ENCODE results near the gene HTATIP2. TPM values are rescaled to one million over a fixed set of nuclear protein-coding genes. Genes with fewer than 3 reads are reported as not detected.
A peak's percentile ranks its signal among the peaks of the same experiment; 100 is the strongest.
"Not testable (repeated sequence)": the region's sequence is repeated elsewhere in the genome, so short reads cannot be mapped to it uniquely, and the experiment has no call there.

Gene HTATIP2
- polyA plus RNA-seq, 2 of the 4 experiments (the other 2 are of a cell fraction) = 234 to 308 TPM

- no peak for TF ChIP-seq ELK1 (IDR thresholded peaks at IDR 0.05; ENCODE audit: low read depth, low read length)
Measured at GRCh38 chr11:20362481-20362880, 1.0 kb upstream of the HTATIP2 start (continued).

GRCh38 chr11:20363149-20363499, 390 bp upstream of the HTATIP2 start:
- peak overlapping the region; percentile 92 to 100 for H3K27ac ChIP-seq
- CTCF ChIA-PET = interaction anchor here (0.6 to 2.1 kb wide), 5 partner anchors 9 to 241 kb away, joined by 3 to 13 read pairs (median 4); no protein-coding TSS in a partner anchor
- no peak for DNase-seq (ENCODE audit: low read depth in 1 of 2, low spot score in 1 of 2)
- H3K4me1 ChIP-seq = peaks cover 40% of the 10 kb centered on the region
- WGBS (ENCODE audit: missing lambda C conversion rate) = 85% methylated on average over 2 of the region's 2 CpGs
- POLR2A ChIA-PET = interaction anchor here (1.7 kb wide), 1 partner anchor 444 kb away, joined by 4 read pairs; no protein-coding TSS in a partner anchor
- no peaks in the 10 kb centered on the region for H3K9me3 ChIP-seq
- FAIRE-seq = no peak
- H3K4me3 ChIP-seq = peak overlapping the region; percentile 63
- TF ChIP-seq HOXB5 (CRISPR knock-in tag; IDR thresholded peaks at IDR 0.05) (no peak), KDM1A (IDR thresholded peaks at IDR 0.05; ENCODE audit: low read depth) (no peak), GATA3 (IDR thresholded peaks at IDR 0.05; ENCODE audit: borderline replicate concordance) (no peak), USF2 (IDR thresholded peaks at IDR 0.05) (no peak), FOSL2 (IDR thresholded peaks at IDR 0.05) (no peak), FOSL2 (CRISPR knock-in tag; IDR thresholded peaks at IDR 0.05) (no peak), POLR2A (IDR thresholded peaks at IDR 0.05; ENCODE audit: low read length) (no peak), CEBPB (IDR thresholded peaks at IDR 0.05) (no peak), HMGXB4 (CRISPR knock-in tag; IDR thresholded peaks at IDR 0.05; ENCODE audit: borderline replicate concordance) (no peak), BHLHE40 (IDR thresholded peaks at IDR 0.05; ENCODE audit: low read depth, low read length) (no peak), HOXA7 (CRISPR knock-in tag; IDR thresholded peaks at IDR 0.05) (no peak), PBX3 (IDR thresholded peaks at IDR 0.05) (no peak), ZFP36 (IDR thresholded peaks at IDR 0.05; ENCODE audit: borderline replicate concordance, partially characterized antibody) (no peak), TP53 (CRISPR knock-in tag; IDR thresholded peaks at IDR 0.05) (no peak), RCOR1 (IDR thresholded peaks at IDR 0.05; ENCODE audit: low read depth, low read length) (no peak), RFX5 (IDR thresholded peaks at IDR 0.05) (no peak), HOXB13 (CRISPR knock-in tag; IDR thresholded peaks at IDR 0.05; ENCODE audit: low read depth) (no peak), RNF2 (IDR thresholded peaks at IDR 0.05; ENCODE audit: borderline replicate concordance, low read depth) (no peak), MYC (IDR thresholded peaks at IDR 0.05; ENCODE audit: borderline replicate concordance, low read length) (no peak)
- peak in 1 of 2 experiments; percentile 27; a peak in 4 of 6 replicates for ATAC-seq
- peak overlapping the region; percentile 96 for H3K4me2 ChIP-seq

- ATAC-seq = peak; percentile 37 to 64
- 4% methylated on average over 6 of the region's 6 CpGs for WGBS (ENCODE audit: missing lambda C conversion rate)
- Histone ChIP-seq H3K4me1 (peaks cover 52% of the 10 kb centered on the region), H3K27ac (peak overlapping the region; percentile 92 to 100), H3K4me2 (peak overlapping the region; percentile 96), H3K4me3 (peak overlapping the region; percentile 63), H3K9me3 (no peaks in the 10 kb centered on the region)
- ChIA-PET POLR2A (interaction anchor here (0.6 to 1.7 kb wide), 2 partner anchors 231 to 445 kb away, joined by 4 to 6 read pairs; no protein-coding TSS in a partner anchor), CTCF (interaction anchor here (1.1 to 2.1 kb wide), 5 partner anchors 10 to 245 kb away, joined by 3 to 13 read pairs (median 4); no protein-coding TSS in a partner anchor)
- DNase-seq (ENCODE audit: low read depth in 1 of 2, low spot score in 1 of 2) = peak in 1 of 2 experiments; percentile 41
- FAIRE-seq = no peak
- TF ChIP-seq ESRRA (IDR thresholded peaks at IDR 0.05; ENCODE audit: borderline replicate concordance, low read length) = 0 out of 2 replicates have a peak, but pooled peaks have one; percentile 17
- no peak for TF ChIP-seq POLR2AphosphoS2 (conservative IDR thresholded peaks at IDR 0.05; ENCODE audit: low read length)
- no peak for TF ChIP-seq TFCP2L1 (CRISPR knock-in tag; IDR thresholded peaks at IDR 0.05)
- TF ChIP-seq BCL3 (IDR thresholded peaks at IDR 0.05) = no peak
- no peak; the same call in 1 of the 2 replicates for TF ChIP-seq E2F6 (IDR thresholded peaks at IDR 0.05; ENCODE audit: borderline replicate concordance, low read depth)
Measured at GRCh38 chr11:20364341-20364792, 853 bp downstream of the HTATIP2 start.

- peaks cover 59% of the 10 kb centered on the region for H3K4me1 ChIP-seq
- CTCF ChIA-PET = interaction anchor here (1.0 kb wide), 1 partner anchor 12 kb away, joined by 4 read pairs; no protein-coding TSS in a partner anchor
- H3K27ac ChIP-seq = peak overlapping the region; percentile 92 to 100
- H3K4me2 ChIP-seq = peak overlapping the region; percentile 96
- POLR2A ChIA-PET; DNase-seq (ENCODE audit: low read depth in 1 of 2, low spot score in 1 of 2); ATAC-seq; H3K9me3 ChIP-seq; FAIRE-seq: not testable (repeated sequence)
- WGBS (ENCODE audit: missing lambda C conversion rate) = 86% methylated on average over 6 of the region's 6 CpGs
- H3K4me3 ChIP-seq = peak overlapping the region; percentile 63; the same call in 1 of the 3 replicates
Measured at GRCh38 chr11:20365465-20365864, 2.0 kb downstream of the HTATIP2 start.

All from A549 (cell line).